GM21717 (cell line): Measurements from ENCODE around the gene ZC3HAV1.
"Not testable (repeated sequence)": the region's sequence is repeated elsewhere in the genome, so short reads cannot be mapped to it uniquely, and the experiment has no call there.

Experiments
- ATAC-seq: cut with Tn5 transposase; IDR thresholded peaks from one replicate; pipeline ENCODE4 v1.9.1; 2021; ENCODE audit warnings: mild to moderate bottlenecking, moderate library complexity; ENCODE audit not compliant: unreplicated experiment

Gene ZC3HAV1

GRCh38 chr7:139112741-139113250 lies 3.3 kb upstream of the ZC3HAV1 start:
- ATAC-seq: no peak

- ATAC-seq: no peak
Observed at GRCh38 chr7:139112316-139112715, 2.8 kb upstream of the ZC3HAV1 start.

GRCh38 chr7:139111811-139112301 lies 2.3 kb upstream of the ZC3HAV1 start:
- no peak for ATAC-seq

GRCh38 chr7:139111147-139111546 lies 1.6 kb upstream of the ZC3HAV1 start:
- no peak for ATAC-seq

- ATAC-seq: peak; percentile 9
Observed at GRCh38 chr7:139109983-139110411, 477 bp upstream of the ZC3HAV1 start.

GRCh38 chr7:139108266-139109187 lies 993 bp downstream of the ZC3HAV1 start:
- ATAC-seq: peak; percentile 13

- ATAC-seq: no peak
Observed at GRCh38 chr7:139106959-139107358, 2.6 kb downstream of the ZC3HAV1 start.

- not testable (repeated sequence) for ATAC-seq
Observed at GRCh38 chr7:139106227-139106626, 3.3 kb downstream of the ZC3HAV1 start.

GRCh38 chr7:139105484-139105883 lies 4.0 kb downstream of the ZC3HAV1 start:
- no peak for ATAC-seq

GRCh38 chr7:139104091-139104450 lies 5.4 kb downstream of the ZC3HAV1 start:
- no peak for ATAC-seq

GRCh38 chr7:139103057-139103815 lies 6.3 kb downstream of the ZC3HAV1 start:
- ATAC-seq: no peak

GRCh38 chr7:139101637-139102158 lies 7.8 kb downstream of the ZC3HAV1 start:
- not testable (repeated sequence) for ATAC-seq

- ATAC-seq: no peak
Observed at GRCh38 chr7:139099172-139099947, 10.2 kb downstream of the ZC3HAV1 start.

- peak; percentile 99 for ATAC-seq
Observed at GRCh38 chr7:139095194-139095659, 14.3 kb downstream of the ZC3HAV1 start.

- peak; percentile 16 for ATAC-seq
Observed at GRCh38 chr7:139094596-139094995, 14.9 kb downstream of the ZC3HAV1 start.

- ATAC-seq: no peak
Observed at GRCh38 chr7:139094030-139094429, 15.5 kb downstream of the ZC3HAV1 start.

- not testable (repeated sequence) for ATAC-seq
Observed at GRCh38 chr7:139093512-139093911, 16.0 kb downstream of the ZC3HAV1 start.

- no peak for ATAC-seq
Observed at GRCh38 chr7:139092090-139092796, 17.3 kb downstream of the ZC3HAV1 start.

- ATAC-seq: no peak
Observed at GRCh38 chr7:139091677-139091996, 17.9 kb downstream of the ZC3HAV1 start.

GRCh38 chr7:139089118-139089517 lies 20.4 kb downstream of the ZC3HAV1 start:
- ATAC-seq: no peak
